Dedifferentiated amniotic fluid mesenchymal stem cell (primary cell): ENCODE data around the gene BDNF.
"Not testable (repeated sequence)": the region's sequence is repeated elsewhere in the genome, so short reads cannot be mapped to it uniquely, and the experiment has no call there.

Experiments used
- DNase-seq: peaks from one replicate; pipeline ENCODE4 v3.0.0-alpha.2; 2016; ENCODE audit errors: extremely low spot score

The BDNF gene

GRCh38 chr11:27700351-27701301 is at the start of gene BDNF:
BDNF (minus strand) TSS chr11:27700455; CDS start chr11:27658564, 41,891 bp downstream.
- peak; percentile 44 for DNase-seq

GRCh38 chr11:27740362-27741013 is 40.2 kb upstream of the BDNF start:
- no peak for DNase-seq

- no peak for DNase-seq
Measured at GRCh38 chr11:27735281-27735680, 35.0 kb upstream of the BDNF start.

- not testable (repeated sequence) for DNase-seq
Measured at GRCh38 chr11:27731803-27732202, 31.5 kb upstream of the BDNF start.

GRCh38 chr11:27726981-27727380 is 26.7 kb upstream of the BDNF start:
- DNase-seq, result no peak

- DNase-seq, result no peak
Measured at GRCh38 chr11:27723687-27724086, 23.4 kb upstream of the BDNF start.

- no peak for DNase-seq
Measured at GRCh38 chr11:27722953-27723344, 22.7 kb upstream of the BDNF start.

- no peak for DNase-seq
Measured at GRCh38 chr11:27722117-27722952, 22.1 kb upstream of the BDNF start.

GRCh38 chr11:27721264-27722116 is 21.2 kb upstream of the BDNF start:
- no peak for DNase-seq

- no peak for DNase-seq
Measured at GRCh38 chr11:27720277-27720830, 20.1 kb upstream of the BDNF start.

GRCh38 chr11:27719546-27719925 is 19.3 kb upstream of the BDNF start:
- no peak for DNase-seq

GRCh38 chr11:27718863-27719545 is 18.7 kb upstream of the BDNF start:
- peak; percentile 56 for DNase-seq

- peak; percentile 93 for DNase-seq
Measured at GRCh38 chr11:27718346-27718862, 18.1 kb upstream of the BDNF start.

GRCh38 chr11:27717801-27718229 is 17.6 kb upstream of the BDNF start:
- DNase-seq, result no peak

GRCh38 chr11:27717377-27717776 is 17.1 kb upstream of the BDNF start:
- no peak for DNase-seq

- peak; percentile 85 for DNase-seq
Measured at GRCh38 chr11:27716835-27717234, 16.6 kb upstream of the BDNF start.

- DNase-seq, result no peak
Measured at GRCh38 chr11:27716216-27716615, 16.0 kb upstream of the BDNF start.

- DNase-seq, result no peak
Measured at GRCh38 chr11:27711725-27712124, 11.5 kb upstream of the BDNF start.

- no peak for DNase-seq
Measured at GRCh38 chr11:27710536-27710935, 10.3 kb upstream of the BDNF start.

GRCh38 chr11:27707676-27708075 is 7.4 kb upstream of the BDNF start:
- DNase-seq, result no peak
